ENCODE data around the gene PIP5K1A. TPM values are rescaled to one million over a fixed set of nuclear protein-coding genes. Genes with fewer than 3 reads are reported as not detected.

PIP5K1A gene
- total RNA-seq, 4 donors from 2014 or later, result 23.4 to 46.8 (median 36.9) TPM

- Histone ChIP-seq H3K27ac (peak overlapping the region; percentile 90 to 96 (median 94)), H3K4me1 (peaks cover 10 to 21% of the 10 kb centered on the region in 2 donors), H3K9me3 (no peaks in the 10 kb centered on the region), H3K36me3 (peaks cover 0 to 29% of the 10 kb centered on the region in 2 donors), H3K4me3 (no peak overlapping the region), H3K27me3 (no peaks in the 10 kb centered on the region)
- in situ Hi-C loops (cut with MboI; ENCODE audit: low sequenced_read_pairs in 4 of 4) (no loop called here), intact Hi-C loops (cut with DNase I; ENCODE audit: low total_unique reads) (loop anchor here (5.0 kb wide), 3 partner anchors 63 to 548 kb away; partner anchors contain the start of genes RFX5, RORC and SNX27)
- no peak for DNase-seq
- no peak for ATAC-seq
- TF ChIP-seq CTCF (IDR thresholded peaks at IDR 0.05 in 4 of 5, conservative IDR thresholded peaks at IDR 0.05 in 1 of 5) (no peak), POLR2A (IDR thresholded peaks at IDR 0.05) (no peak)
These were observed 85.7 kb downstream of the PIP5K1A start for GRCh38 chr1:151284013-151284577.

- no peak for DNase-seq
- no peaks in the 10 kb centered on the region for H3K9me3 ChIP-seq
- peak overlapping the region in 1 of 4 donors; percentile 38 for H3K27ac ChIP-seq
- TF ChIP-seq CTCF (IDR thresholded peaks at IDR 0.05 in 4 of 5, conservative IDR thresholded peaks at IDR 0.05 in 1 of 5) (no peak), POLR2A (IDR thresholded peaks at IDR 0.05) (no peak)
- ATAC-seq, result no peak
- no peak overlapping the region for H3K4me3 ChIP-seq
- in situ Hi-C loops (cut with MboI; ENCODE audit: low sequenced_read_pairs in 4 of 4), result no loop called here
- intact Hi-C loops (cut with DNase I; ENCODE audit: low total_unique reads), result no loop called here
- peaks cover 0 to 51% of the 10 kb centered on the region in 2 donors for H3K36me3 ChIP-seq
- peaks cover 10 to 17% of the 10 kb centered on the region in 2 donors for H3K4me1 ChIP-seq
- no peaks in the 10 kb centered on the region for H3K27me3 ChIP-seq
These were observed 88.4 kb downstream of the PIP5K1A start for GRCh38 chr1:151286619-151287340.

GRCh38 chr1:151287341-151287699 is 89.0 kb downstream of the PIP5K1A start:
- ATAC-seq, result no peak
- no peak overlapping the region for H3K27ac ChIP-seq
- TF ChIP-seq CTCF (IDR thresholded peaks at IDR 0.05 in 4 of 5, conservative IDR thresholded peaks at IDR 0.05 in 1 of 5) (no peak), POLR2A (IDR thresholded peaks at IDR 0.05) (no peak)

GRCh38 chr1:151287767-151288500 is 89.6 kb downstream of the PIP5K1A start:
- in situ Hi-C loops (cut with MboI; ENCODE audit: low sequenced_read_pairs in 4 of 4), result no loop called here
- intact Hi-C loops (cut with DNase I; ENCODE audit: low total_unique reads), result no loop called here
- no peak for TF ChIP-seq POLR2A (IDR thresholded peaks at IDR 0.05)
- TF ChIP-seq CTCF (IDR thresholded peaks at IDR 0.05 in 4 of 5, conservative IDR thresholded peaks at IDR 0.05 in 1 of 5), result no peak
- H3K27me3 ChIP-seq, result no peaks in the 10 kb centered on the region
- ATAC-seq (no peak), DNase-seq (no peak)
- no peak overlapping the region for H3K4me3 ChIP-seq
- H3K36me3 ChIP-seq, result peaks cover 0 to 61% of the 10 kb centered on the region in 2 donors
- peaks cover 10 to 16% of the 10 kb centered on the region in 2 donors for H3K4me1 ChIP-seq
- no peaks in the 10 kb centered on the region for H3K9me3 ChIP-seq
- no peak overlapping the region for H3K27ac ChIP-seq

More at GRCh38 chr1:151287341-151287699, 89.0 kb downstream of the PIP5K1A start:
- Histone ChIP-seq H3K4me3 (no peak overlapping the region), H3K4me1 (peaks cover 10 to 17% of the 10 kb centered on the region in 2 donors), H3K27me3 (no peaks in the 10 kb centered on the region), H3K36me3 (peaks cover 0 to 55% of the 10 kb centered on the region in 2 donors), H3K9me3 (no peaks in the 10 kb centered on the region)
- in situ Hi-C loops (cut with MboI; ENCODE audit: low sequenced_read_pairs in 4 of 4) (no loop called here), intact Hi-C loops (cut with DNase I; ENCODE audit: low total_unique reads) (no loop called here)
- no peak for DNase-seq
